Esophagus squamous epithelium (tissue), 4 donors: ENCODE data around the gene BTAF1.

Experiments
- POLR2A ChIP-seq, 4 donors: fragments of 450-650 bp; IDR thresholded peaks; one replicate each; pipeline ENCODE4 v1.6.1; 2017; ENCODE audit warnings: antibody characterized with exemption in 4 of 4, mild to moderate bottlenecking in 4 of 4, moderate library complexity in 3 of 4
- TF ChIP-seq, protein P1 (sequence below), 6 experiments: fragments of 450-650 bp in 4 of 6; fragments of 200-600 bp in 2 of 6; sonication (generic) in 2 of 6; IDR thresholded peaks; one replicate each; pipeline ENCODE4 v1.5.1; 2016 to 2019; ENCODE audit warnings: antibody characterized with exemption in 6 of 6, mild to moderate bottlenecking in 4 of 6, moderate library complexity in 4 of 6

DNA sequence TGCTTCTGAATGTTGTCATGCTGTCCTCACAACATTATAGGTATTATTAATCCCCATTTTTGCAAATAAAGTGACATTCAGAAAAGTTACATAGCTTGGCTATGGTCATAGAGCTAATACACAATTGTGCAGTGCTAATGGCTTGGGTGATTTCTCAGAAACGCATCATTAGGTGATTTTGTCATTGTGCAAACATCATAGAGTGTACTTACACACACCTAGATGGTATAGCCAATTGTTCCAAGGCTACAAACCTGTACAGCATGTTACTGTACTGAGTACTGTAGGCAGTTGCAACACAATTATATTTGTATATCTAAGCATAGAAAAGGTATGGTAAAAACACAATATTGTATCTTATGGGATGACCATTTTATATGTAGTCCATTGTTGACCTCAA is 91.0 kb downstream of the BTAF1 start:
- TF ChIP-seq, protein P1, sequence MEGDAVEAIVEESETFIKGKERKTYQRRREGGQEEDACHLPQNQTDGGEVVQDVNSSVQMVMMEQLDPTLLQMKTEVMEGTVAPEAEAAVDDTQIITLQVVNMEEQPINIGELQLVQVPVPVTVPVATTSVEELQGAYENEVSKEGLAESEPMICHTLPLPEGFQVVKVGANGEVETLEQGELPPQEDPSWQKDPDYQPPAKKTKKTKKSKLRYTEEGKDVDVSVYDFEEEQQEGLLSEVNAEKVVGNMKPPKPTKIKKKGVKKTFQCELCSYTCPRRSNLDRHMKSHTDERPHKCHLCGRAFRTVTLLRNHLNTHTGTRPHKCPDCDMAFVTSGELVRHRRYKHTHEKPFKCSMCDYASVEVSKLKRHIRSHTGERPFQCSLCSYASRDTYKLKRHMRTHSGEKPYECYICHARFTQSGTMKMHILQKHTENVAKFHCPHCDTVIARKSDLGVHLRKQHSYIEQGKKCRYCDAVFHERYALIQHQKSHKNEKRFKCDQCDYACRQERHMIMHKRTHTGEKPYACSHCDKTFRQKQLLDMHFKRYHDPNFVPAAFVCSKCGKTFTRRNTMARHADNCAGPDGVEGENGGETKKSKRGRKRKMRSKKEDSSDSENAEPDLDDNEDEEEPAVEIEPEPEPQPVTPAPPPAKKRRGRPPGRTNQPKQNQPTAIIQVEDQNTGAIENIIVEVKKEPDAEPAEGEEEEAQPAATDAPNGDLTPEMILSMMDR (IDR thresholded peaks at IDR 0.05), result no peak
- TF ChIP-seq POLR2A (IDR thresholded peaks at IDR 0.05), result no peak
